ENCODE measurements around the gene LIPE. TPM values are rescaled to one million over a fixed set of nuclear protein-coding genes. Genes with fewer than 3 reads are reported as not detected.

LIPE gene
- total RNA-seq, 1 experiment from 2014 or later = 6.8 TPM

DNA sequence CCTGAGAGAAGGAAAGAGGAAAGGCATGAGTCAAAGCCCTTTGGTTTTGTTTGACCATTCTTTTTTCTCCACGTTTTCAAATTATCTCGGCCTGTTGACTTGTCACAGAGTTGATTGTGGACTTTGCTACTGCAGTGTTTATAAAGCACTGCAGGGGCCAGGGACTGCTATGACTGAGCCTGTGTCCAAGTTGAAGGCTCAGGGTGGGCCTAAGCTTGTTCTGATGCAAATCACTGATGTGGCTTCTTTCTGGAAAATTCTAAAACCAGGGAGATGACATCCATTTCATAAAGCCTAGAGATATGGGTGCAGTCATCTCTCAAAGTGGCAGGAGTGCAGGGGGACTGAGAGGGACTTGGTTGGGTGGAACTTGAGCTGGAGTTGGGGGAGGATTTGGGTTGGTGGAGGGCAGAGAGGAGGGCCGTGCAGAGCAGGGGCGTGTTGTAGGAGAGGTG lies 16.8 kb upstream of the LIPE start:
- POLR2A ChIA-PET (ENCODE audit: low non-redundant PET) = no interaction called here
- Histone ChIP-seq H3K27ac (ENCODE audit: low read depth, low read length, poor library complexity, severe bottlenecking) (no peak overlapping the region), H3K4me1 (ENCODE audit: insufficient read depth, low read length, poor library complexity, severe bottlenecking) (no peaks in the 10 kb centered on the region), H3K36me3 (ENCODE audit: insufficient read depth, low read length, poor library complexity, severe bottlenecking) (no peaks in the 10 kb centered on the region), H3K27me3 (replicated peaks; ENCODE audit: insufficient read depth, low read depth, low read length, poor library complexity) (no peaks in the 10 kb centered on the region), H3K4me3 (ENCODE audit: low read depth, low read length, poor library complexity, severe bottlenecking) (no peak overlapping the region), H3K9me3 (ENCODE audit: low read depth, low read length, poor library complexity, severe bottlenecking) (no peaks in the 10 kb centered on the region)
- CTCF ChIA-PET = no interaction called here
- DNase-seq (ENCODE audit: low spot score) = no peak
- intact Hi-C loops (cut with micrococcal nuclease; ENCODE audit: unreplicated experiment) = no loop called here
- no TSS peak for BruUV-seq (replicated peaks)
- TF ChIP-seq CTCF (conservative IDR thresholded peaks at IDR 0.05; ENCODE audit: low read depth, low read length) (no peak), EZH2 (IDR thresholded peaks at IDR 0.05; ENCODE audit: borderline replicate concordance, low read depth, low read length, poor library complexity, severe bottlenecking) (no peak)

GRCh38 chr19:42442833-42443232 lies 15.6 kb upstream of the LIPE start, which contains the start of gene CXCL17:
TSS of gene CXCL17 (minus strand) at chr19:42442946. CDS start at chr19:42442832, 114 bp downstream.
- intact Hi-C loops (cut with micrococcal nuclease; ENCODE audit: unreplicated experiment) = no loop called here
- TF ChIP-seq EZH2 (IDR thresholded peaks at IDR 0.05; ENCODE audit: borderline replicate concordance, low read depth, low read length, poor library complexity, severe bottlenecking) (no peak), CTCF (conservative IDR thresholded peaks at IDR 0.05; ENCODE audit: low read depth, low read length) (no peak)
- CTCF ChIA-PET = no interaction called here
- no TSS peak for BruUV-seq (replicated peaks)
- Histone ChIP-seq H3K4me3 (ENCODE audit: low read depth, low read length, poor library complexity, severe bottlenecking) (no peak within 1 kb of the TSS), H3K9me3 (ENCODE audit: low read depth, low read length, poor library complexity, severe bottlenecking) (no peaks in the 10 kb centered on the region), H3K27ac (ENCODE audit: low read depth, low read length, poor library complexity, severe bottlenecking) (no peak within 1 kb of the TSS), H3K27me3 (replicated peaks; ENCODE audit: insufficient read depth, low read depth, low read length, poor library complexity) (no peaks in the 10 kb centered on the region), H3K36me3 (ENCODE audit: insufficient read depth, low read length, poor library complexity, severe bottlenecking) (no peaks in the 10 kb centered on the region), H3K4me1 (ENCODE audit: insufficient read depth, low read length, poor library complexity, severe bottlenecking) (no peaks in the 10 kb centered on the region)
- DNase-seq (ENCODE audit: low spot score) = no peak
- POLR2A ChIA-PET (ENCODE audit: low non-redundant PET) = no interaction called here

DNA sequence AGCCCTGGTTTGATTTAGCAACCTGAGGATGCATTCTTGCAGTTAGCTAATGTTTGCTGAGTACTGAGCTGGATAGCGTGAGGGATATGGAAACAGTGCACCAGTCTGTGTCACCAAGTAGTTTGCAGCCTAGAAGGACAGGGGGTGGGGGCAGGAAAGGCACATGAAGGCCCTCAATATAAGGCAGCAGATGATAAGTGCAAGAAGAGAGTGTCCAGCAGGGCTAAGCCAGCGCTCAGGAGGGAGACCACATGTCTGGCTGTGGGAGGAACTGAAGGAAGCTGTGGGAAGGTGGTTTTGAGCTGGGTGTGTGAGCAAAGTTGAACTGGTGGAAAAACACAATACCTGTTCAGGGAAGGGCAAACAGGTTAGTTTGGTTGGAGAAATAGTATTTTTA lies 13.9 kb upstream of the LIPE start:
- no peaks in the 10 kb centered on the region for H3K36me3 ChIP-seq (ENCODE audit: insufficient read depth, low read length, poor library complexity, severe bottlenecking)
- ChIA-PET CTCF (interaction anchor here (0.9 to 1.6 kb wide), 2 partner anchors 18 to 309 kb away, joined by 3 to 5 read pairs; no protein-coding TSS in a partner anchor), POLR2A (ENCODE audit: low non-redundant PET) (no interaction called here)
- H3K27me3 ChIP-seq (replicated peaks; ENCODE audit: insufficient read depth, low read depth, low read length, poor library complexity) = no peaks in the 10 kb centered on the region
- H3K4me3 ChIP-seq (ENCODE audit: low read depth, low read length, poor library complexity, severe bottlenecking) = no peak overlapping the region
- no peak overlapping the region for H3K27ac ChIP-seq (ENCODE audit: low read depth, low read length, poor library complexity, severe bottlenecking)
- intact Hi-C loops (cut with micrococcal nuclease; ENCODE audit: unreplicated experiment) = loop anchor here (2.0 kb wide), 1 partner anchor 308 kb away; the partner anchor contains the start of gene POU2F2
- H3K9me3 ChIP-seq (ENCODE audit: low read depth, low read length, poor library complexity, severe bottlenecking) = no peaks in the 10 kb centered on the region
- DNase-seq (ENCODE audit: low spot score) = no peak
- BruUV-seq (replicated peaks) = no TSS peak
- no peaks in the 10 kb centered on the region for H3K4me1 ChIP-seq (ENCODE audit: insufficient read depth, low read length, poor library complexity, severe bottlenecking)
- TF ChIP-seq CTCF (conservative IDR thresholded peaks at IDR 0.05; ENCODE audit: low read depth, low read length) (no peak), EZH2 (IDR thresholded peaks at IDR 0.05; ENCODE audit: borderline replicate concordance, low read depth, low read length, poor library complexity, severe bottlenecking) (no peak)

All from A673 (cell line).